Spleen (tissue), 7 donors: ENCODE results near the gene TACC2.

ENCODE experiments used
- POLR2A ChIP-seq, 3 donors: fragments of 450-650 bp; IDR thresholded peaks; one replicate each; pipeline ENCODE4 v1.5.1; 2017; ENCODE audit warnings: antibody characterized with exemption in 3 of 3, mild to moderate bottlenecking in 1 of 3
- TF ChIP-seq, protein P1 (sequence below), 11 experiments: fragments of 200-600 bp in 7 of 11; fragments of 450-650 bp in 4 of 11; sonication (generic) in 4 of 11; IDR thresholded peaks in 8 of 11; conservative IDR thresholded peaks in 3 of 11; 1 replicate in 7 of 11; 2 replicates in 4 of 11; pipeline versions ENCODE4 v1.4.0 to v1.8.0; 2016 to 2021; ENCODE audit warnings: antibody characterized with exemption in 11 of 11, inconsistent platforms in 4 of 11, mild to moderate bottlenecking in 1 of 11
- donor health status: DM: no; HTN: no; CAD: no; lungs with moderate emphysema.
- donor health status: DM: no; HTN: no; CAD: no.
- donor health status: DM: no; HTN: no; CAD: no.

DNA sequence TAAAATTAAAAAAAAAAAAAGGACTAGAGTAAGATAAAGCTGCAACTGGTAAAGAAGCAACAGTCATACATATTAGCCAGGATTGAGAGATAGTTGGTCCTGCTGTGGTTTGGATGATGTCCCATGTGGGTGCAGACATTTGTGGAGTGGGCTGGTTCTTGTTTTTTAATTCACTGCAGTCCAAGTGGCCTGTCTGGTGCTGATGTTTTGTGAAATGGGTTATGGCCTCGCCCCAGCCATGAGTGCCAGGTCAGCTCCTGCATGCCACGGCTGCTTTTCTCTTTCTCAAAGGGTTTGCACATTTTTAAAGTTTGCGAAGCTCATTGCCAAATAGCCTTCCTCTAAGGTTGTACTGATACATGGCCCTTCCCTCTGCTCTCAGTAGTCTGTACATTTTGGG is 268.1 kb downstream of the TACC2 start:
- no peak for TF ChIP-seq POLR2A (IDR thresholded peaks at IDR 0.05)
- TF ChIP-seq, protein P1, sequence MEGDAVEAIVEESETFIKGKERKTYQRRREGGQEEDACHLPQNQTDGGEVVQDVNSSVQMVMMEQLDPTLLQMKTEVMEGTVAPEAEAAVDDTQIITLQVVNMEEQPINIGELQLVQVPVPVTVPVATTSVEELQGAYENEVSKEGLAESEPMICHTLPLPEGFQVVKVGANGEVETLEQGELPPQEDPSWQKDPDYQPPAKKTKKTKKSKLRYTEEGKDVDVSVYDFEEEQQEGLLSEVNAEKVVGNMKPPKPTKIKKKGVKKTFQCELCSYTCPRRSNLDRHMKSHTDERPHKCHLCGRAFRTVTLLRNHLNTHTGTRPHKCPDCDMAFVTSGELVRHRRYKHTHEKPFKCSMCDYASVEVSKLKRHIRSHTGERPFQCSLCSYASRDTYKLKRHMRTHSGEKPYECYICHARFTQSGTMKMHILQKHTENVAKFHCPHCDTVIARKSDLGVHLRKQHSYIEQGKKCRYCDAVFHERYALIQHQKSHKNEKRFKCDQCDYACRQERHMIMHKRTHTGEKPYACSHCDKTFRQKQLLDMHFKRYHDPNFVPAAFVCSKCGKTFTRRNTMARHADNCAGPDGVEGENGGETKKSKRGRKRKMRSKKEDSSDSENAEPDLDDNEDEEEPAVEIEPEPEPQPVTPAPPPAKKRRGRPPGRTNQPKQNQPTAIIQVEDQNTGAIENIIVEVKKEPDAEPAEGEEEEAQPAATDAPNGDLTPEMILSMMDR (IDR thresholded peaks at IDR 0.05 in 8 of 11, conservative IDR thresholded peaks at IDR 0.05 in 3 of 11), result no peak
